Suprapubic skin (tissue), 3 donors: ENCODE data around the gene ADAMTS12.

ENCODE experiments used
- CTCF ChIP-seq, 2 donors: fragments of 200-600 bp in 1 of 2; fragments of 450-650 bp in 1 of 2; sonication (generic) in 1 of 2; IDR thresholded peaks; one replicate each; pipeline ENCODE4 v1.5.1; 2016 to 2019; ENCODE audit warnings: antibody characterized with exemption in 2 of 2, mild to moderate bottlenecking in 1 of 2, moderate library complexity in 1 of 2
- POLR2A ChIP-seq, 2 donors: fragments of 450-650 bp; IDR thresholded peaks; one replicate each; pipeline ENCODE4 v1.6.1; 2017; ENCODE audit warnings: antibody characterized with exemption in 2 of 2, mild to moderate bottlenecking in 2 of 2, moderate library complexity in 2 of 2

- TF ChIP-seq CTCF (IDR thresholded peaks at IDR 0.05), result no peak
- TF ChIP-seq POLR2A (IDR thresholded peaks at IDR 0.05), result no peak
These were observed 333.3 kb downstream of the ADAMTS12 start for GRCh38 chr5:33558489-33558888.
